IMR-90 (cell line): ENCODE measurements around the gene DIO1. TPM values are rescaled to one million over a fixed set of nuclear protein-coding genes. Genes with fewer than 3 reads are reported as not detected.

Experiments used
- ATAC-seq: fragments of 200-7000 bp; cut with Tn5 transposase; 2 replicates; pipeline ENCODE4 v1.9.1; 2020; ENCODE audit warnings: low read depth, mild to moderate bottlenecking, moderate library complexity
- BruUV-seq: library from RNA; stranded (reverse); fragments of 400-500 nt; replicated peaks from 2 replicates; lab custom pipeline; 2021; lab: Mats Ljungman, UMichigan
- CTCF ChIA-PET: fragments of 300-600 bp; formaldehyde crosslinking; extraction: SDS; loops from one replicate; lab custom pipeline; 2021; ENCODE audit warnings: antibody characterized with exemption; lab: Yijun Ruan, JAX
- POLR2A ChIA-PET: fragments of 300-600 bp; sonication (Branson Sonifier 250); formaldehyde crosslinking; loops from one replicate; lab custom pipeline; 2022; ENCODE audit warnings: antibody characterized with exemption; ENCODE audit not compliant: unreplicated experiment; lab: Charles Lee
- DNase-seq: peaks from one replicate; pipeline ENCODE4 v3.0.0; 2013
- H2AFZ ChIP-seq: replicated peaks from 2 replicates; pipeline ENCODE3; 2013; ENCODE audit warnings: low read length, mild to moderate bottlenecking; ENCODE audit not compliant: poor library complexity
- H2AK5ac ChIP-seq: 2 replicates; pipeline ENCODE4 v1.6.1; 2013; ENCODE audit warnings: low read depth, low read length, inconsistent platforms
- H2AK9ac ChIP-seq: replicated peaks from 2 replicates; pipeline ENCODE3; 2013; ENCODE audit warnings: mild to moderate bottlenecking, low read depth, low read length, moderate library complexity; ENCODE audit not compliant: poor library complexity
- H2BK120ac ChIP-seq: 2 replicates; pipeline ENCODE4 v1.6.1; 2013; ENCODE audit warnings: low read depth, low read length, inconsistent platforms
- H2BK15ac ChIP-seq: 3 replicates; pipeline ENCODE4 v1.6.1; 2013; ENCODE audit warnings: low read depth, low read length, inconsistent platforms
- H2BK20ac ChIP-seq: 2 replicates; pipeline ENCODE4 v1.6.1; 2013; ENCODE audit warnings: low read depth, mild to moderate bottlenecking, inconsistent platforms, low read length, moderate library complexity
- H2BK5ac ChIP-seq: 2 replicates; pipeline ENCODE4 v1.6.1; 2013; ENCODE audit warnings: mild to moderate bottlenecking, low read depth, low read length, inconsistent platforms; ENCODE audit not compliant: poor library complexity, severe bottlenecking
- H3K14ac ChIP-seq: replicated peaks from 2 replicates; pipeline ENCODE4 v1.6.1; 2013; ENCODE audit warnings: low read depth, low read length, inconsistent platforms
- H3K18ac ChIP-seq: 2 replicates; pipeline ENCODE4 v1.6.1; 2013; ENCODE audit warnings: low read depth, low read length, control low read depth
- H3K23ac ChIP-seq: 2 replicates; pipeline ENCODE4 v1.6.1; 2013; ENCODE audit warnings: low read depth, low read length, inconsistent platforms
- H3K27ac ChIP-seq: 2 replicates; pipeline ENCODE4 v1.5.1; 2013; ENCODE audit warnings: mild to moderate bottlenecking, control low read depth, low read length; ENCODE audit not compliant: insufficient read depth
- H3K27me3 ChIP-seq: 2 replicates; pipeline ENCODE4 v1.6.1; 2013; ENCODE audit warnings: low read length; ENCODE audit not compliant: control insufficient read depth, insufficient read depth
- H3K36me3 ChIP-seq: 2 replicates; pipeline ENCODE4 v1.6.1; 2013; ENCODE audit warnings: low read length, mixed read lengths; ENCODE audit not compliant: control insufficient read depth, insufficient read depth
- H3K4ac ChIP-seq: 2 replicates; pipeline ENCODE4 v1.6.1; 2013; ENCODE audit warnings: low read depth, low read length, inconsistent platforms
- H3K4me1 ChIP-seq: 2 replicates; pipeline ENCODE4 v1.6.1; 2013; ENCODE audit warnings: low read length, mixed read lengths; ENCODE audit not compliant: control insufficient read depth, insufficient read depth
- H3K4me2 ChIP-seq: 2 replicates; pipeline ENCODE4 v1.6.1; 2013; ENCODE audit warnings: low read depth, mild to moderate bottlenecking, control low read depth, low read length, moderate library complexity
- H3K4me3 ChIP-seq: 2 replicates; pipeline ENCODE4 v1.5.1; 2013; ENCODE audit warnings: low read depth, mild to moderate bottlenecking, control low read depth, low read length, moderate library complexity; ENCODE audit not compliant: insufficient read depth
- H3K56ac ChIP-seq: 2 replicates; pipeline ENCODE4 v1.6.1; 2013; ENCODE audit warnings: low read length, inconsistent platforms; ENCODE audit not compliant: insufficient read depth; ENCODE audit errors: extremely low read depth
- H3K79me1 ChIP-seq, 2 experiments: 2 replicates each; pipeline ENCODE4 v1.6.1; 2013; ENCODE audit warnings: low read length in 2 of 2, inconsistent platforms in 1 of 2, low read depth in 1 of 2
- H3K9ac ChIP-seq: 2 replicates; pipeline ENCODE4 v1.6.1; 2013; ENCODE audit warnings: low read depth, low read length, control low read depth
- H3K9me1 ChIP-seq: 2 replicates; pipeline ENCODE4 v1.6.1; 2013; ENCODE audit warnings: low read length, inconsistent platforms; ENCODE audit not compliant: insufficient read depth
- H3K9me3 ChIP-seq: 2 replicates; pipeline ENCODE4 v1.6.1; 2013; ENCODE audit warnings: low read length; ENCODE audit not compliant: control insufficient read depth, insufficient read depth
- H4K20me1 ChIP-seq: 2 replicates; pipeline ENCODE4 v1.6.1; 2013; ENCODE audit warnings: low read length, inconsistent platforms; ENCODE audit not compliant: insufficient read depth
- H4K5ac ChIP-seq: 2 replicates; pipeline ENCODE4 v1.6.1; 2013; ENCODE audit warnings: mild to moderate bottlenecking, low read depth, low read length, control low read depth
- H4K8ac ChIP-seq, 2 experiments: 2 replicates each; pipeline ENCODE4 v1.6.1; 2013; ENCODE audit warnings: low read depth in 2 of 2, low read length in 2 of 2, control low read depth in 1 of 2, inconsistent platforms in 1 of 2
- H4K91ac ChIP-seq: 2 replicates; pipeline ENCODE4 v1.6.1; 2013; ENCODE audit warnings: low read depth, low read length, inconsistent platforms; ENCODE audit not compliant: insufficient read depth
- BHLHE40 ChIP-seq: fragments of 150-350 bp; IDR thresholded peaks from 2 replicates; pipeline ENCODE4 v1.6.1; 2016; ENCODE audit warnings: mild to moderate bottlenecking, low read depth, low read length
- CEBPB ChIP-seq: IDR thresholded peaks from 2 replicates; pipeline ENCODE4 v1.6.1; 2012; ENCODE audit warnings: low read depth, low read length, improper control_type of control experiment
- CHD1 ChIP-seq: IDR thresholded peaks from 2 replicates; pipeline ENCODE4 v1.6.1; 2012; ENCODE audit warnings: low read depth, low read length, improper control_type of control experiment
- CTCF ChIP-seq: conservative IDR thresholded peaks from 2 replicates; pipeline ENCODE4 v1.5.1; 2012; ENCODE audit warnings: mild to moderate bottlenecking, low read depth, low read length, improper control_type of control experiment
- ELK1 ChIP-seq: fragments of 150-350 bp; IDR thresholded peaks from 2 replicates; pipeline ENCODE4 v1.6.1; 2016; ENCODE audit warnings: low read depth, mild to moderate bottlenecking, low read length, moderate library complexity, borderline replicate concordance
- FOS ChIP-seq: fragments of 150-350 bp; IDR thresholded peaks from 2 replicates; pipeline ENCODE4 v1.6.1; 2016; ENCODE audit warnings: low read depth, low read length
- MAFK ChIP-seq: IDR thresholded peaks from 2 replicates; pipeline ENCODE4 v1.6.1; 2012; ENCODE audit warnings: low read depth, low read length, improper control_type of control experiment
- MAZ ChIP-seq: IDR thresholded peaks from 2 replicates; pipeline ENCODE4 v1.6.1; 2012; ENCODE audit warnings: low read depth, mild to moderate bottlenecking, low read length, improper control_type of control experiment, moderate library complexity, borderline replicate concordance
- MXI1 ChIP-seq: IDR thresholded peaks from 2 replicates; pipeline ENCODE4 v1.6.1; 2012; ENCODE audit warnings: low read depth, mild to moderate bottlenecking, low read length, moderate library complexity, borderline replicate concordance
- NFE2L2 ChIP-seq: fragments of 150-350 bp; IDR thresholded peaks from 2 replicates; pipeline ENCODE4 v1.6.1; 2016; ENCODE audit warnings: low read depth, mild to moderate bottlenecking, low read length
- POLR2A ChIP-seq: IDR thresholded peaks from 2 replicates; pipeline ENCODE4 v1.6.1; 2012; ENCODE audit warnings: mild to moderate bottlenecking, low read depth, low read length
- RAD21 ChIP-seq: IDR thresholded peaks from 2 replicates; pipeline ENCODE4 v1.6.1; 2012; ENCODE audit warnings: low read length, improper control_type of control experiment
- RCOR1 ChIP-seq: IDR thresholded peaks from 2 replicates; pipeline ENCODE4 v1.6.1; 2012; ENCODE audit warnings: mild to moderate bottlenecking, low read length, improper control_type of control experiment; ENCODE audit not compliant: insufficient replicate concordance
- RFX5 ChIP-seq: IDR thresholded peaks from 2 replicates; pipeline ENCODE4 v1.8.0; 2012; ENCODE audit warnings: low read depth, mild to moderate bottlenecking, low read length, moderate library complexity
- SMC3 ChIP-seq: fragments of 150-350 bp; IDR thresholded peaks from 2 replicates; pipeline ENCODE4 v1.6.1; 2016; ENCODE audit warnings: low read depth, mild to moderate bottlenecking, antibody characterized with exemption, low read length, moderate library complexity
- USF2 ChIP-seq: fragments of 150-350 bp; IDR thresholded peaks from 2 replicates; pipeline ENCODE4 v1.6.1; 2017; ENCODE audit warnings: mild to moderate bottlenecking, antibody characterized with exemption, low read length, low read depth
- WGBS, 2 experiments: methylation state at CpG; one replicate each; pipeline versions ENCODE4 v1.1.5 to v1.1.7; 2013; ENCODE audit warnings: missing lambda C conversion rate in 2 of 2; ENCODE audit not compliant: insufficient read length in 1 of 2; ENCODE audit errors: extremely low coverage in 2 of 2; 5-methylcytosine and 5-hydroxymethylcytosine counted together
- dilution Hi-C: fragments of 300-500 bp; cut with HindIII; formaldehyde crosslinking; loops from one replicate; pipeline ENCODE4 v1.14.3; 2018; ENCODE audit warnings: low sequenced_read_pairs; ENCODE audit not compliant: unreplicated experiment
- in situ Hi-C: fragments of 300-500 bp; cut with MboI; formaldehyde crosslinking; loops from 3 replicates; pipeline ENCODE4 v1.14.3; 2019; ENCODE audit warnings: low sequenced_read_pairs, inconsistent platforms, mixed read lengths
- intact Hi-C: fragments of 100-400 bp; cut with micrococcal nuclease; formaldehyde crosslinking; loops from 2 replicates; pipeline ENCODE4 v1.10.0; 2022
- polyA plus RNA-seq, 3 experiments: library from polyadenylated mRNA; depleted of rRNA; stranded (reverse); fragments of >200 nt; gene quantifications; 2 replicates each; pipeline ENCODE4 v1.2.3, GENCODE V29; 2012; ENCODE audit warnings: low replicate concordance in 1 of 3
- total RNA-seq: library from RNA; depleted of rRNA; stranded (reverse); fragments of >200 nt; gene quantifications from 2 replicates; pipeline ENCODE4 v1.2.3, GENCODE V29; 2012

The DIO1 gene
- total and polyA plus RNA-seq, 2 of the 4 experiments (the other 2 are of a cell fraction) = not detected

- Histone ChIP-seq H3K4me1 (peaks cover 17% of the 10 kb centered on the region), H3K27ac (no peak overlapping the region), H3K4me2 (no peak overlapping the region), H4K8ac (no peak overlapping the region), H3K9ac (no peak overlapping the region), H3K36me3 (no peaks in the 10 kb centered on the region), H3K9me3 (no peaks in the 10 kb centered on the region), H3K4me3 (no peak overlapping the region), H3K27me3 (no peaks in the 10 kb centered on the region), H4K5ac (no peak overlapping the region), H3K18ac (no peak overlapping the region), H3K9me1 (peaks cover 20% of the 10 kb centered on the region), H4K20me1 (peaks cover 12% of the 10 kb centered on the region; the same call in 1 of the 2 replicates), H3K4ac (peak overlapping the region; percentile 44; the same call in 1 of the 2 replicates), H2BK20ac (peak overlapping the region; percentile 72; the same call in 1 of the 2 replicates), H3K79me1 (peaks cover 0 to 3% of the 10 kb centered on the region in 2 experiments; a peak in 1 of 4 replicates), H2AK9ac (no peak overlapping the region), H3K14ac (peak overlapping the region; percentile 65; the same call in 1 of the 2 replicates), H2BK120ac (no peak overlapping the region), H4K91ac (peak overlapping the region; percentile 7), H3K23ac (no peak overlapping the region), H2BK5ac (no peak overlapping the region), H2BK15ac (peak overlapping the region; percentile 65; the same call in 1 of the 3 replicates), H2AFZ (no peak overlapping the region), H2AK5ac (peak overlapping the region; percentile 41; the same call in 1 of the 2 replicates), H3K56ac (no peak overlapping the region)
- ChIA-PET CTCF (no interaction called here), POLR2A (no interaction called here)
- no peak for TF ChIP-seq USF2
- no peak for TF ChIP-seq SMC3
- no peak for TF ChIP-seq POLR2A
- TF ChIP-seq MAZ = no peak
- TF ChIP-seq RFX5 = no peak
- no peak for TF ChIP-seq CHD1
- TF ChIP-seq MXI1 = no peak
- no peak for TF ChIP-seq CEBPB
- no peak for TF ChIP-seq MAFK
- TF ChIP-seq ELK1 = no peak
- no peak for TF ChIP-seq BHLHE40
- TF ChIP-seq RAD21 = no peak
- TF ChIP-seq FOS = no peak
- TF ChIP-seq NFE2L2 = no peak
- TF ChIP-seq RCOR1 = no peak
- no peak for TF ChIP-seq CTCF
- DNase-seq (no peak), ATAC-seq (no peak)
- 80% methylated on average over 5 of the region's 6 CpGs; no CpG with 5 or more reads in 1 of the 2 experiments for WGBS, 2 experiments
- intact Hi-C loops = no loop called here
- in situ Hi-C loops = no loop called here
- BruUV-seq = no TSS peak
- dilution Hi-C loops = no loop called here
Observed at GRCh38 chr1:53895421-53895820, 1.4 kb downstream of the DIO1 start.
